Measurements from ENCODE around the gene TOX3. TPM values are rescaled to one million over a fixed set of nuclear protein-coding genes. Genes with fewer than 3 reads are reported as not detected.

Gene TOX3
- total and polyA plus RNA-seq, 2 of the 13 experiments (the other 11 are each of a cell fraction or from before 2014, with no cell fraction given) = 14.5 to 98.6 TPM

GRCh38 chr16:52545222-52545897, 1.6 kb downstream of the TOX3 start (continued):
- TF ChIP-seq ZNF136 (CRISPR knock-in tag; IDR thresholded peaks at IDR 0.05; ENCODE audit: low read depth) = no peak
- TF ChIP-seq MTF2 (CRISPR knock-in tag; IDR thresholded peaks at IDR 0.05; ENCODE audit: borderline replicate concordance) = no peak
- TF ChIP-seq ISX (CRISPR knock-in tag; conservative IDR thresholded peaks at IDR 0.05) = no peak
- TF ChIP-seq PITX1 (CRISPR knock-in tag; IDR thresholded peaks at IDR 0.05) = no peak
- TF ChIP-seq DNMT3B (CRISPR knock-in tag; conservative IDR thresholded peaks at IDR 0.05) = 0 out of 2 replicates have a peak, but pooled peaks have one; percentile 28
- 0 out of 2 replicates have a peak, but pooled peaks have one; percentile 24 for TF ChIP-seq ZNF232 (CRISPR knock-in tag; IDR thresholded peaks at IDR 0.05; ENCODE audit: borderline replicate concordance)
- no peak for TF ChIP-seq ZNF513 (CRISPR knock-in tag; conservative IDR thresholded peaks at IDR 0.05)
- TF ChIP-seq, protein P1, sequence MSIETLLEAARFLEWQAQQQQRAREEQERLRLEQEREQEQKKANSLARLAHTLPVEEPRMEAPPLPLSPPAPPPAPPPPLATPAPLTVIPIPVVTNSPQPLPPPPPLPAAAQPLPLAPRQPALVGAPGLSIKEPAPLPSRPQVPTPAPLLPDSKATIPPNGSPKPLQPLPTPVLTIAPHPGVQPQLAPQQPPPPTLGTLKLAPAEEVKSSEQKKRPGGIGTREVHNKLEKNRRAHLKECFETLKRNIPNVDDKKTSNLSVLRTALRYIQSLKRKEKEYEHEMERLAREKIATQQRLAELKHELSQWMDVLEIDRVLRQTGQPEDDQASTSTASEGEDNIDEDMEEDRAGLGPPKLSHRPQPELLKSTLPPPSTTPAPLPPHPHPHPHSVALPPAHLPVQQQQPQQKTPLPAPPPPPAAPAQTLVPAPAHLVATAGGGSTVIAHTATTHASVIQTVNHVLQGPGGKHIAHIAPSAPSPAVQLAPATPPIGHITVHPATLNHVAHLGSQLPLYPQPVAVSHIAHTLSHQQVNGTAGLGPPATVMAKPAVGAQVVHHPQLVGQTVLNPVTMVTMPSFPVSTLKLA (IDR thresholded peaks at IDR 0.05) = no peak
- TF ChIP-seq PTBP1 (IDR thresholded peaks at IDR 0.05; ENCODE audit: low read depth, low read length, poor library complexity, severe bottlenecking) = no peak
- TF ChIP-seq KMT2B (CRISPR knock-in tag; IDR thresholded peaks at IDR 0.05) = no peak; the same call in 1 of the 2 replicates
- 0 out of 2 replicates have a peak, but pooled peaks have one; percentile 37 for TF ChIP-seq ZNF225 (CRISPR knock-in tag; IDR thresholded peaks at IDR 0.05)
- no peak for TF ChIP-seq MATR3 (CRISPR knock-in tag; IDR thresholded peaks at IDR 0.05)
- TF ChIP-seq ZNF740 (CRISPR knock-in tag; IDR thresholded peaks at IDR 0.05) = peak; percentile 86
- peak; percentile 30; the same call in 1 of the 2 replicates for TF ChIP-seq KDM2A (CRISPR knock-in tag; IDR thresholded peaks at IDR 0.05; ENCODE audit: borderline replicate concordance, low read depth)
- TF ChIP-seq ZNF207 (IDR thresholded peaks at IDR 0.05; ENCODE audit: borderline replicate concordance) = no peak
- TF ChIP-seq, protein P2, sequence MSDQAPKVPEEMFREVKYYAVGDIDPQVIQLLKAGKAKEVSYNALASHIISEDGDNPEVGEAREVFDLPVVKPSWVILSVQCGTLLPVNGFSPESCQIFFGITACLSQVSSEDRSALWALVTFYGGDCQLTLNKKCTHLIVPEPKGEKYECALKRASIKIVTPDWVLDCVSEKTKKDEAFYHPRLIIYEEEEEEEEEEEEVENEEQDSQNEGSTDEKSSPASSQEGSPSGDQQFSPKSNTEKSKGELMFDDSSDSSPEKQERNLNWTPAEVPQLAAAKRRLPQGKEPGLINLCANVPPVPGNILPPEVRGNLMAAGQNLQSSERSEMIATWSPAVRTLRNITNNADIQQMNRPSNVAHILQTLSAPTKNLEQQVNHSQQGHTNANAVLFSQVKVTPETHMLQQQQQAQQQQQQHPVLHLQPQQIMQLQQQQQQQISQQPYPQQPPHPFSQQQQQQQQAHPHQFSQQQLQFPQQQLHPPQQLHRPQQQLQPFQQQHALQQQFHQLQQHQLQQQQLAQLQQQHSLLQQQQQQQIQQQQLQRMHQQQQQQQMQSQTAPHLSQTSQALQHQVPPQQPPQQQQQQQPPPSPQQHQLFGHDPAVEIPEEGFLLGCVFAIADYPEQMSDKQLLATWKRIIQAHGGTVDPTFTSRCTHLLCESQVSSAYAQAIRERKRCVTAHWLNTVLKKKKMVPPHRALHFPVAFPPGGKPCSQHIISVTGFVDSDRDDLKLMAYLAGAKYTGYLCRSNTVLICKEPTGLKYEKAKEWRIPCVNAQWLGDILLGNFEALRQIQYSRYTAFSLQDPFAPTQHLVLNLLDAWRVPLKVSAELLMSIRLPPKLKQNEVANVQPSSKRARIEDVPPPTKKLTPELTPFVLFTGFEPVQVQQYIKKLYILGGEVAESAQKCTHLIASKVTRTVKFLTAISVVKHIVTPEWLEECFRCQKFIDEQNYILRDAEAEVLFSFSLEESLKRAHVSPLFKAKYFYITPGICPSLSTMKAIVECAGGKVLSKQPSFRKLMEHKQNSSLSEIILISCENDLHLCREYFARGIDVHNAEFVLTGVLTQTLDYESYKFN (CRISPR knock-in tag; conservative IDR thresholded peaks at IDR 0.05) = no peak
- peak; percentile 60 for TF ChIP-seq ASH2L (IDR thresholded peaks at IDR 0.05; ENCODE audit: insufficient read length, low read depth, low read length)
- no peak for TF ChIP-seq DZIP1 (CRISPR knock-in tag; IDR thresholded peaks at IDR 0.05)
- peak; percentile 55 for TF ChIP-seq PHF8 (CRISPR knock-in tag; IDR thresholded peaks at IDR 0.05)
- no peak for TF ChIP-seq U2AF2 (IDR thresholded peaks at IDR 0.05; ENCODE audit: low read depth, low read length)
